PFSK-1 (cell line): ENCODE data around the gene TMEM161A.

ENCODE experiments used
- FOXP2 ChIP-seq: optimal IDR thresholded peaks from 2 replicates; pipeline ENCODE3; 2011; ENCODE audit warnings: borderline replicate concordance, control low read depth, inconsistent platforms; ENCODE audit not compliant: insufficient read depth; ENCODE audit errors: extremely low read length, extremely low read depth
- POLR2AphosphoS5 ChIP-seq: IDR thresholded peaks from 2 replicates; pipeline ENCODE4 v1.6.1; 2012; ENCODE audit warnings: low read depth, mild to moderate bottlenecking, control low read depth, low read length, moderate library complexity
- REST ChIP-seq, 2 experiments: IDR thresholded peaks; 2 replicates each; pipeline versions ENCODE4 v1.6.1 to v1.8.0; 2011 to 2012; ENCODE audit warnings: low read depth in 2 of 2, low read length in 2 of 2, control low read depth in 1 of 2, inconsistent platforms in 1 of 2, mild to moderate bottlenecking in 1 of 2, moderate library complexity in 1 of 2; ENCODE audit not compliant: insufficient read depth in 1 of 2
- SIN3A ChIP-seq: IDR thresholded peaks from 2 replicates; pipeline ENCODE4 v1.6.1; 2012; ENCODE audit warnings: mild to moderate bottlenecking, low read length, moderate library complexity, borderline replicate concordance; ENCODE audit not compliant: insufficient read depth
- TAF1 ChIP-seq: IDR thresholded peaks from 2 replicates; pipeline ENCODE4 v1.6.1; 2012; ENCODE audit warnings: low read length, control low read depth, borderline replicate concordance; ENCODE audit not compliant: insufficient read depth

The TMEM161A gene

GRCh38 chr19:19096641-19097627, 41.3 kb downstream of the TMEM161A start:
- no peak for TF ChIP-seq FOXP2
- TF ChIP-seq POLR2AphosphoS5 = no peak
- TF ChIP-seq TAF1 = no peak
- TF ChIP-seq SIN3A = no peak
- TF ChIP-seq REST (IDR thresholded peaks at IDR 0.05; ENCODE audit: insufficient read depth in 1 of 2, low read depth in 2 of 2, low read length in 2 of 2) = no peak

GRCh38 chr19:19095691-19096090, 42.6 kb downstream of the TMEM161A start:
- no peak for TF ChIP-seq TAF1
- no peak for TF ChIP-seq SIN3A
- no peak for TF ChIP-seq REST (IDR thresholded peaks at IDR 0.05; ENCODE audit: insufficient read depth in 1 of 2, low read depth in 2 of 2, low read length in 2 of 2)
- TF ChIP-seq FOXP2 = no peak
- TF ChIP-seq POLR2AphosphoS5 = no peak

DNA sequence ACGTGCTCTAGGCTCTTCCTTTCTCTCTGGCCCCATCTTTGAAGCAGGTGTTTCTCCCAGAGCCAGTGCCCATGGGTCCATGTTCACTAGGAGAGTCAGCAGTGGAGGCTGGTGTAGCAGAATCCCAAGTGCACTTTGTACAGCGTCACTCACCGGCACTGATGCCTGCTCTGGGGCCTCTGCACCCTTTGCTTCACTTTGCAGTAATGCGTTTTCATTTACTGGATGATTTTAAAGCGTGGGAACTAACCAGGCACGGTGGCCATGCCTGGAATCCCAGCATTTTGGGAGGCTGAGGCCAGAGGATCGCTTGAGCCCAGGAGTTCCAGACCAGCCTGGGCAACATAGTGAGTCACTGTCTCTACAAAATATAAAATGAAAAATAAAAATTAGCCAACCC, 43.8 kb downstream of the TMEM161A start:
- no peak for TF ChIP-seq POLR2AphosphoS5
- TF ChIP-seq FOXP2 = no peak
- TF ChIP-seq SIN3A = no peak
- no peak for TF ChIP-seq REST (IDR thresholded peaks at IDR 0.05; ENCODE audit: insufficient read depth in 1 of 2, low read depth in 2 of 2, low read length in 2 of 2)
- no peak for TF ChIP-seq TAF1

- TF ChIP-seq POLR2AphosphoS5 (no peak), FOXP2 (no peak), SIN3A (no peak), TAF1 (no peak), REST (IDR thresholded peaks at IDR 0.05; ENCODE audit: insufficient read depth in 1 of 2, low read depth in 2 of 2, low read length in 2 of 2) (no peak)
Observed at GRCh38 chr19:19087676-19088075, 50.6 kb downstream of the TMEM161A start.
